Fibroblast of skin of scalp (primary cell): ENCODE measurements around the gene BABAM2.

Experiments
- DNase-seq: peaks from one replicate; pipeline ENCODE4 v3.0.0-alpha.2; 2013

The BABAM2 gene

GRCh38 chr2:28134262-28134812 lies 243.8 kb downstream of the BABAM2 start:
- DNase-seq, result no peak

- no peak for DNase-seq
Measured at GRCh38 chr2:28134857-28135256, 244.3 kb downstream of the BABAM2 start.

GRCh38 chr2:28135324-28135723 lies 244.8 kb downstream of the BABAM2 start:
- no peak for DNase-seq

- no peak for DNase-seq
Measured at GRCh38 chr2:28135799-28136198, 245.3 kb downstream of the BABAM2 start.

GRCh38 chr2:28136556-28136955 lies 246.0 kb downstream of the BABAM2 start:
- DNase-seq, result no peak

GRCh38 chr2:28137221-28137620 lies 246.7 kb downstream of the BABAM2 start:
- peak; percentile 97 for DNase-seq

- peak; percentile 44 for DNase-seq
Measured at GRCh38 chr2:28142386-28142785, 251.9 kb downstream of the BABAM2 start.

GRCh38 chr2:28148000-28148399 lies 257.5 kb downstream of the BABAM2 start:
- no peak for DNase-seq

- DNase-seq, result no peak
Measured at GRCh38 chr2:28148566-28148965, 258.0 kb downstream of the BABAM2 start.

- no peak for DNase-seq
Measured at GRCh38 chr2:28150236-28150915, 259.8 kb downstream of the BABAM2 start.

- DNase-seq, result no peak
Measured at GRCh38 chr2:28150994-28151393, 260.5 kb downstream of the BABAM2 start.

GRCh38 chr2:28152585-28153280 lies 262.2 kb downstream of the BABAM2 start:
- peak; percentile 74 for DNase-seq

GRCh38 chr2:28153851-28154250 lies 263.3 kb downstream of the BABAM2 start:
- no peak for DNase-seq

GRCh38 chr2:28155086-28155485 lies 264.6 kb downstream of the BABAM2 start:
- no peak for DNase-seq

- no peak for DNase-seq
Measured at GRCh38 chr2:28155627-28156026, 265.1 kb downstream of the BABAM2 start.

GRCh38 chr2:28158791-28159190 lies 268.3 kb downstream of the BABAM2 start:
- no peak for DNase-seq

- DNase-seq, result peak; percentile 97
Measured at GRCh38 chr2:28160986-28161425, 270.5 kb downstream of the BABAM2 start.

- DNase-seq, result peak; percentile 81
Measured at GRCh38 chr2:28161466-28161865, 270.9 kb downstream of the BABAM2 start.

- DNase-seq, result no peak
Measured at GRCh38 chr2:28162564-28162963, 272.0 kb downstream of the BABAM2 start.

GRCh38 chr2:28163028-28163427 lies 272.5 kb downstream of the BABAM2 start:
- no peak for DNase-seq

- no peak for DNase-seq
Measured at GRCh38 chr2:28163627-28164279, 273.2 kb downstream of the BABAM2 start.

GRCh38 chr2:28164280-28164801 lies 273.8 kb downstream of the BABAM2 start:
- DNase-seq, result peak; percentile 60

- DNase-seq, result no peak
Measured at GRCh38 chr2:28165087-28165635, 274.6 kb downstream of the BABAM2 start.
